HG03439 (cell line): ENCODE measurements around the gene JPH2.
"Not testable (repeated sequence)": the region's sequence is repeated elsewhere in the genome, so short reads cannot be mapped to it uniquely, and the experiment has no call there.

Experiments used
- ATAC-seq: cut with Tn5 transposase; IDR thresholded peaks from one replicate; pipeline ENCODE4 v1.9.1; 2021; ENCODE audit warnings: mild to moderate bottlenecking, moderate library complexity; ENCODE audit not compliant: unreplicated experiment

Gene JPH2

DNA sequence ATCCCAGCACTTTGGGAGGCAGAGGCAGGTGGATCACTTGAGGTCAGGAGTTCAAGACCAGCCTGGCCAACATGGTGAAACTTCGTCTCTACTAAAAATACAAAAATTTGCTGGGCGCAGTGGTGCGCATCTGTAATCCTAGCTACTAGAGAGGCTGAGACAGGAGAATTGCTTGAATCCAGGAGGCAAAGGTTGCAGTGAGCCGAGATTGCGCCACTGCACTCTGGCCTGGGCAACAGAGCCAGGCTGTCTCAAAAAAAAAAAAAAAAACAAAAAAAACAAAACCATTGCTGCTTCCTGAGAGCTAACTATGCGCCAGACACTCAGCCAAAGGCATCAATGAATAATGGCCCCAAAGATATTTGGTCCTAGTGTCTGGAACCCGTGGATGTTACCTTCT lies 57.7 kb downstream of the JPH2 start:
- ATAC-seq = not testable (repeated sequence)

DNA sequence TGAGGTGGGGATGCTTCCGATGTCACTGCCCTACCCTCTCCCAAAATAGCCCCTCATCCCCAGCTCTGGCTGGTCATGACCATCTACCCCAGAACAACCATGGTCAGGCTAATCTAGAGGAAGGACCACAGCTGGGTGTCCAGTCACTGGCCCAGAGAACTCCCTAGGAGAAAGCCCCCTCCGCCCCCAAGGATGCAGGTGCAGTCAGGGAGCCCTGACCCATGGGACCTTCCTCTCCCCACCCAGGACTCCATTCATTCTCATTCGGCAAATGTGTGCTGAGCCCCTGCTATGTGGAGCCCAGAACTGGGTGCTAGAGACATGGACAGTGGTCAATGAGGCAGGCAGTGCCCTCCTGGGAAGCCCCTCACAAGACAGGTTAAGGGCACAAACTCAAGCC lies 60.5 kb downstream of the JPH2 start:
- no peak for ATAC-seq

- ATAC-seq = no peak
These were observed 61.5 kb downstream of the JPH2 start for GRCh38 chr20:44125332-44126127.

GRCh38 chr20:44123874-44124535 lies 63.0 kb downstream of the JPH2 start:
- ATAC-seq = no peak

GRCh38 chr20:44123251-44123650 lies 63.7 kb downstream of the JPH2 start:
- ATAC-seq = no peak

- no peak for ATAC-seq
These were observed 66.1 kb downstream of the JPH2 start for GRCh38 chr20:44120676-44121425.

DNA sequence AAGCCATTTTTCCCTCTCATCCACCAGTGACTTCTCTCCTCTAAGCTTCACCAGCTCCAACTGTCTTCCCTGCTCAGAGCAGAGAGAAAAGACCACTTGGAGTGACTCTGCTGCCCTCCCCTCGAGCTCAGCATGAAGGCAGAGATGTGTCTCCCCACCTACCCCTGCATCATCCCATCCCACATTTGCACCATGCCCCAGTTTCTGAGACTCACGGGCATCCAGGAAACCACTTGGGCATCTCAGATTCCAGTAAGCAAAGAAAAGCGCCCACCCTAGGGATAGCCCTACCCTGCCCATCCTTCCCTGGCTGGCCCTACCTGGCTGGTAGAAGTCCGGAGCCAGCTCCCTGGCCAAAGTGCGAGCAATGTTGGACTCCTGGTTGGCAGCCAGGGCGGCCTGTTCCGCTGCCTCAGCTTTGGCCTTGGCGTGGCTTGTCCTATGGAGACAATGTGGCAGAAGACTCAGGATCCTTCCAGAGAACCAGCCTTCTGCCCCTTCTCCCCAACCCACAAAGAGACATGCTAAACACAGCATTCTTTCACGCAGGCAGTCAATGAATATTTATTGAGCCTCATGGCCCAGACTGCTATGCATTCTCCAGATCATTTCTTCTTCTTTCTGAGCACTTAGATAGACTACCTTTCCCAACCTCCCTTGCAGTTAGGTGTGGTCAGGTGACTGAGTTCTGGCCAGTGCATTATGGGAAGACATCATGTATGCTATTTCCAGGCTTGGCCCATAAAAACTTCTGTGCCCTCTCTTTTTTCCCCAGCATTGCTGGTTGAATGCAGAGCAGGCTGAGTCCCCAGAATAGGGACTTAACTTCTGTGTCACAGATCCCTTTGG lies 68.6 kb downstream of the JPH2 start:
- ATAC-seq = no peak

- no peak for ATAC-seq
These were observed 69.4 kb downstream of the JPH2 start for GRCh38 chr20:44117296-44118184.

DNA sequence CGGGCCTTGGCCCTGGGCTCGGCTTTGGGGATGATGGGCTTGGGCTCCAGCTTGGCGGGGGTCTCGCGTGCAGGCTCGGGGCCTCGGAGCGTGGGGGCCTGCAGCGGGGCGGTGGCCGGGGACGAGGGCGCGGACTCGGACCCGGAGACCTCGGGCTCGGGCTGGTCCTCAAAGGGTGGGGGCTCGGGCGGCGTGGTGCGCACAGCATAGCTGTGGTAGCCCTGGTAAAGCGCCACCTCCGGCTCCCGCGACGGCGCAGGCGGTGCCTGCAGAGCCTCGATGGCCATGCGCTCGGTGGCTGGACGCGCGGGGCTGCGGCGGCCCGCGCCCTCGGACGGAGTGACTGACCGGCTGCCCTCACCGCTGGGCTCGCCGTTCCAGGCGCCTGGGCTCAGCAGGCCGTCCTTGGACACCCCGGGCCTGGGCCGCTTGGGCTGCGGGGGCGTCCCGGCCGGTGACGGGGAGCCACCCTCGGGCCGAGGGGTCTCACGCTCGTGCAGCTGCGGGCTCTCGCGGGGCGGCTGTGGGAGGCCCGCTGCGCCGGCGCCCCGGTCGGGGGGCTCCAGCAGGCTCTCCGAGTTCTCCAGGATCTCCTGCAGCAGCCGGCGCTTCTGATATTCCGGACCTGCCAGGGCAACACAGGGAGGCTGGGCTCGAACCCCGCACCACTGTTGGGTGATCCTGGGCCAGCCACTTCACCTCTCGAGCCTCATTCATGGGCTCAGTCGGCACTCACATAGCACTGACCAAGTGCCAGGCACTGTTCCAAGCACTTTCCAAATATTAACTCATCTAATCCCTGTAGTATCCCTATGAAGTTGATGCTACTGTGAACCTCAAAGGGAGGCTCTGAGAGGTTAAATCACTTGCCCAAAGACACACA lies 71.0 kb downstream of the JPH2 start:
- ATAC-seq = no peak

- no peak for ATAC-seq
These were observed 71.8 kb downstream of the JPH2 start for GRCh38 chr20:44115181-44115580.

DNA sequence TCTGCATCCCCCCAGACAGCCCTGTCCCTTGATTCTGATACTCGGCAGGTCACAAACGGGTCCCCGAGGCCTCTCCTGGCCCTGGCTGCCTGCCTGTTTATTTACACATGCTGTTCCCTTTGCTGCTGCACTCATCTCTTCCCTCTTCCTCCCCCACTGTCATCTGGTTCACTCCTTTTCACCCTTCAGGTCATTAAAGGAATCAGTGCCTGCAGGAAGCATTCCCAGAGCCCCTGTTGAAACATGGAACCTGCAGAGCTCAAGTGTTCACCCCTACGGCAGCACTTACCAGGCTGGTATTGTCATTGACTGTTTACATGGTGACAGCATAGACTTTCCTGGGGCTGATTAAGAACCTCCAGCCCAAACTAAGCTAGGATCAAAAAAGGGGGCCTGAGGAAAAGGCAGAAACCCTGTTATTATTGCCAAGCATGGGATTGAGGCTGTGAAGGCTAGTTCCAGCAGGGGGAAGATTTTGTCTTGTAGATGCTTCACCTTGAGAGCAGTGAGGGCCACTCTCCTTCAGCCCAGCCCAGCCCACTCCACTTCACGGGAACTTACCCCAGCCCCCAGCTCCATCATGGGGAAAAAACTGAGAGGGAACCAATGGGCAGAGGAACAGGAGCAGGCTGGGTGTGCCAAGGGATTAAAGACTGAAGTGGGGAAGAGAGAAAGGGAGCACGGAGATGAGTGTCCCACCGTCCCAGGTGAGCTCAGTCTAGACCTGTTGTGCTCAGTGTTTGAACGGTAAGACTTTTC lies 73.2 kb downstream of the JPH2 start:
- no peak for ATAC-seq

GRCh38 chr20:44112889-44113617 lies 73.9 kb downstream of the JPH2 start:
- no peak for ATAC-seq

GRCh38 chr20:44112456-44112855 lies 74.5 kb downstream of the JPH2 start:
- no peak for ATAC-seq

DNA sequence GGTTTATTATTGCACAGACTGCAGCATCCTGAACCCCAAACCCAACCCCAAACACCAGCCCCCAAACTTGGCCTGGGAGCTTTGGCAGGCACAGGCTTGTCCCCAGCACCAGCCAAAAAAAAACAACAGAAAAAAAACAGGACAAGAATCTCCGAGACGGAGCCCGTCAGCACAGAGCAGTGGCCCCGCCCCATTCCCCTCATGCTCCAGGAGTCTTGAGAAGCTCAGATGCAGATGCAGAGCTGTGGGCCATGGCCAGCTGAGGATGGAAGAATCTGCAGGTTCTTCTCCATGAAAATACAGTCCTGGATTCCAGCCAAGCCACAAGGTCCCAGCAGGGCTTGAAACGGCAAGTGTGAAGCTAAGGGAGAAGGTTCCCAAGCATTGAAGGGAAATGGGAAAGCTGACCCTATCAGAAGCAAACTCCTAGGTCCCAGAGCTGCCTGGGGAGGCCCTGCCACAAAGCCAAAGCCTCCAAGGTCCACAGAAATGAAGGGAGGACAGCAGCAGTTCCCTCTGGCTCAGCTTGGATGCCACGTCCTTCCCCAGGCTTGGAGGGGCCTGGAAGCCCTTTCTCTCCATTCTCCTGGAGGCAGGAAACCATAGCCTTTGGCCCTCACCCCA lies 75.2 kb downstream of the JPH2 start:
- ATAC-seq = no peak

- no peak for ATAC-seq
These were observed 76.0 kb downstream of the JPH2 start for GRCh38 chr20:44110816-44111568.

- no peak for ATAC-seq
These were observed 77.0 kb downstream of the JPH2 start for GRCh38 chr20:44109951-44110361.
